ENCODE measurements around the gene SRCAP. TPM values are rescaled to one million over a fixed set of nuclear protein-coding genes. Genes with fewer than 3 reads are reported as not detected.

SRCAP gene
- total RNA-seq, 6 experiments from 2014 or later: 43.4 to 48.1 (median 45.9) TPM

DNA sequence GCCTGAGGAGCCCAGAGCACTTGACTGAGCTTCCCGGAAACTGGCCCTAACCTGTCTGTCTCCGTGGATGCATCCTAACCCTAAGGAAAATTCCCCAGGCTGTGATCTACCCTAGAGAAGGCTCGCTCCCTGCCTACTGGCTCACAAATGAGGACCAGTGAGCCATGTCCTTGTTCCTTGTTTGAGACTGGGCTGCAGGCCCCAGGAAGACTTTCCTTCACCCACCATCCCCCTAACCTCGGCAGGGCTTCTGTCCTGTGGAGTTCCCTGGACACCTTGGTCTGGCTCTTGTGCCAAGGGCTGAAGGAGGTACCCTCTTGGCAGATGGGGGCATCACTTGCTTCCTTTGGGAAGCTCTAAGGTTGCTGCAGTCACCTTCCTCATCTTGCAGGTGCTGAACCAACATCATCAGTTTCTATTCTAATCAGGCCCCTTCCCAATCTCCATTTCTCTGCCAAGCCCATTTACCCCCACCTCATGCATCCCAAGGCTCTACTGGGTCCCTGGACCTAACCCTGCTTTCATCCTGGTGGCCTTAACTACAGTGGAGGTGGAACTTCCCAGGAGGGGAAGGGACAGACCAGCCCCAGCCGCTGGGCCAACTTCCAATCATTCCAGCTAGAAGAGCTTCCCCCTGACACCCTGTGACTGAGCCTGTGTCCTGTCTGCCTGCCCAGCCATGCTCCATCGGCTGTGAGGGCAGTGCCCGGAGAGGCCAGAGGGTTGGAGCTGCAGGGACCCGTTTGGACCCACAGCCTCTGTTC lies 75.6 kb downstream of the SRCAP start:
- no peaks in the 10 kb centered on the region for H3K9me3 Mint-ChIP-seq
- peak overlapping the region; percentile 93 for H3K4me3 Mint-ChIP-seq
- peaks cover 35% of the 10 kb centered on the region for H3K4me1 Mint-ChIP-seq (ENCODE audit: low read depth)
- no peak for DNase-seq
- TF ChIP-seq CTCF (IDR thresholded peaks at IDR 0.05): no peak
- peak overlapping the region; percentile 97 for H3K27ac Mint-ChIP-seq
- peaks cover 24% of the 10 kb centered on the region; the same call in 1 of the 2 replicates for H3K36me3 Mint-ChIP-seq (ENCODE audit: low read depth)
- H3K27me3 Mint-ChIP-seq (ENCODE audit: insufficient read depth): peaks cover 17% of the 10 kb centered on the region

DNA sequence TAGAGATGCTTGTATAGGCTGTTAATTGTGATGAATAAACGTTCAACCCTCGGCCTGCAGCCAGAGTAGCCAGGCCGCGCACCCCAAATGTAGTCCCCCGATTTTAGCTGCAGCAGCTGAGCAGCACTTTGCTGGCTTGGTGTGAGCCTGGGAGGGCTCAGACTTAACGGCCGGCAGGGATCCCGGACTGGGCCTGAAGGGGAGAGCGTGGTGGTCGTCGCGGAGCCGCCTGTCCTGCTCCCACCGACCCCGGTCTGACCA lies 76.1 kb downstream of the SRCAP start:
- peak overlapping the region; percentile 97 for H3K27ac Mint-ChIP-seq
- H3K9me3 Mint-ChIP-seq: no peaks in the 10 kb centered on the region
- TF ChIP-seq CTCF (IDR thresholded peaks at IDR 0.05): no peak

GRCh38 chr16:30775392-30776188 lies 76.6 kb downstream of the SRCAP start:
- no peak for TF ChIP-seq CTCF (IDR thresholded peaks at IDR 0.05)
- Mint-ChIP-seq H3K9me3 (no peaks in the 10 kb centered on the region), H3K4me1 (ENCODE audit: low read depth) (peaks cover 35% of the 10 kb centered on the region), H3K27me3 (ENCODE audit: insufficient read depth) (peaks cover 17% of the 10 kb centered on the region), H3K27ac (peak overlapping the region; percentile 97), H3K4me3 (peak overlapping the region; percentile 93), H3K36me3 (ENCODE audit: low read depth) (peaks cover 24% of the 10 kb centered on the region; the same call in 1 of the 2 replicates)
- peak; percentile 83 for DNase-seq

More for the DNA sequence above, 76.1 kb downstream of the SRCAP start:
- Mint-ChIP-seq H3K4me1 (ENCODE audit: low read depth) (peaks cover 35% of the 10 kb centered on the region), H3K36me3 (ENCODE audit: low read depth) (peaks cover 24% of the 10 kb centered on the region; the same call in 1 of the 2 replicates), H3K27me3 (ENCODE audit: insufficient read depth) (peaks cover 17% of the 10 kb centered on the region), H3K4me3 (peak overlapping the region; percentile 93)
- DNase-seq: no peak

- no peaks in the 10 kb centered on the region for H3K9me3 Mint-ChIP-seq
- peaks cover 13% of the 10 kb centered on the region for H3K27me3 Mint-ChIP-seq (ENCODE audit: insufficient read depth)
- peaks cover 35% of the 10 kb centered on the region for H3K4me1 Mint-ChIP-seq (ENCODE audit: low read depth)
- H3K4me3 Mint-ChIP-seq: 0 out of 2 replicates have a peak overlapping the region, but pooled peaks have one; percentile 93
- no peak for DNase-seq
- TF ChIP-seq CTCF (IDR thresholded peaks at IDR 0.05): no peak
- peak overlapping the region; percentile 97 for H3K27ac Mint-ChIP-seq
- peaks cover 11% of the 10 kb centered on the region; the same call in 1 of the 2 replicates for H3K36me3 Mint-ChIP-seq (ENCODE audit: low read depth)
Observed at GRCh38 chr16:30777591-30778297, 78.8 kb downstream of the SRCAP start.

- peaks cover 35% of the 10 kb centered on the region for H3K4me1 Mint-ChIP-seq (ENCODE audit: low read depth)
- TF ChIP-seq CTCF (IDR thresholded peaks at IDR 0.05): no peak
- peaks cover 12% of the 10 kb centered on the region; the same call in 1 of the 2 replicates for H3K36me3 Mint-ChIP-seq (ENCODE audit: low read depth)
- no peaks in the 10 kb centered on the region for H3K9me3 Mint-ChIP-seq
- peak overlapping the region; percentile 36; the same call in 1 of the 2 replicates for H3K4me3 Mint-ChIP-seq
- DNase-seq: no peak
- H3K27ac Mint-ChIP-seq: peak overlapping the region; percentile 76
- peaks cover 13% of the 10 kb centered on the region for H3K27me3 Mint-ChIP-seq (ENCODE audit: insufficient read depth)
Observed at GRCh38 chr16:30778549-30779244, 79.7 kb downstream of the SRCAP start.
